A673 (cell line): ENCODE measurements around the gene PCP4L1.

ENCODE experiments used
- CTCF ChIP-seq: fragments of 300-800, 200-600 bp; sonication (generic); conservative IDR thresholded peaks from 2 replicates; pipeline ENCODE4 v1.5.1; 2017; ENCODE audit warnings: low read depth, mild to moderate bottlenecking, antibody characterized with exemption, low read length, moderate library complexity, mixed read lengths
- EZH2 ChIP-seq: fragments of 200-600 bp; sonication (generic); IDR thresholded peaks from 2 replicates; pipeline ENCODE4 v1.6.1; 2017; ENCODE audit warnings: borderline replicate concordance, low read depth, mild to moderate bottlenecking, mixed read lengths, antibody characterized with exemption, low read length; ENCODE audit not compliant: poor library complexity, severe bottlenecking

- no peak for TF ChIP-seq CTCF
- no peak for TF ChIP-seq EZH2
These were observed 36.1 kb upstream of the PCP4L1 start for GRCh38 chr1:161222175-161223019.
